NK-92 treated with Interleukin-12 subunit alpha and Interleukin-12 subunit beta, amount 100 ng/mL, for 24 hours (cell line): Measurements from ENCODE around the gene ADPRM.

ENCODE experiments used
- DNase-seq: peaks from one replicate; lab custom pipeline; 2025; lab: John Stamatoyannopoulos, UW

The ADPRM gene

GRCh38 chr17:10741416-10742135 is 44.2 kb downstream of the ADPRM start:
- no peak for DNase-seq

- DNase-seq: no peak
These were observed 45.0 kb downstream of the ADPRM start for GRCh38 chr17:10742431-10742830.

- DNase-seq: no peak
These were observed 46.1 kb downstream of the ADPRM start for GRCh38 chr17:10743316-10744009.

GRCh38 chr17:10744501-10745000 is 47.2 kb downstream of the ADPRM start:
- no peak for DNase-seq

- DNase-seq: no peak
These were observed 47.8 kb downstream of the ADPRM start for GRCh38 chr17:10745231-10745630.

GRCh38 chr17:10748531-10749181 is 51.3 kb downstream of the ADPRM start:
- no peak for DNase-seq

- no peak for DNase-seq
These were observed 52.8 kb downstream of the ADPRM start for GRCh38 chr17:10750210-10750609.

- DNase-seq: no peak
These were observed 54.2 kb downstream of the ADPRM start for GRCh38 chr17:10751563-10751962.

- DNase-seq: no peak
These were observed 55.3 kb downstream of the ADPRM start for GRCh38 chr17:10752696-10753095.

- no peak for DNase-seq
These were observed 56.7 kb downstream of the ADPRM start for GRCh38 chr17:10754109-10754508.

- no peak for DNase-seq
These were observed 57.6 kb downstream of the ADPRM start for GRCh38 chr17:10754861-10755591.

- no peak for DNase-seq
These were observed 58.3 kb downstream of the ADPRM start for GRCh38 chr17:10755592-10756127.

GRCh38 chr17:10756185-10756584 is 58.8 kb downstream of the ADPRM start:
- DNase-seq: no peak

- no peak for DNase-seq
These were observed 59.2 kb downstream of the ADPRM start for GRCh38 chr17:10756619-10757018.

- no peak for DNase-seq
These were observed 59.7 kb downstream of the ADPRM start for GRCh38 chr17:10757067-10757466.

GRCh38 chr17:10757647-10758046 is 60.3 kb downstream of the ADPRM start:
- no peak for DNase-seq

GRCh38 chr17:10758062-10758461 is 60.7 kb downstream of the ADPRM start:
- DNase-seq: no peak
